Adrenal gland (tissue), 12 donors: Measurements from ENCODE around the gene METTL4. TPM values are rescaled to one million over a fixed set of nuclear protein-coding genes. Genes with fewer than 3 reads are reported as not detected.

Experiments used
- DNase-seq, 7 donors: peaks; one replicate each; pipeline ENCODE4 v3.0.0-alpha.2; 2019 to 2020
- H3K27ac ChIP-seq, 5 donors: fragments of 200-600 bp; sonication (generic) in 4 of 5; 1 replicate in 3 of 5; 2 replicates in 2 of 5; pipeline versions ENCODE4 v1.5.1 to v1.8.0; 2016 to 2020; ENCODE audit warnings: mild to moderate bottlenecking in 1 of 5
- H3K27me3 ChIP-seq: fragments of 200-600 bp; 2 replicates; pipeline ENCODE4 v1.8.0; 2021
- H3K36me3 ChIP-seq, 2 donors: fragments of 200-600 bp; replicated peaks in 1 of 2; 1 replicate in 1 of 2; 2 replicates in 1 of 2; pipeline versions ENCODE4 v1.5.1 to v1.8.0; 2018 to 2022
- H3K4me1 ChIP-seq, 2 donors: fragments of 200-600 bp; replicated peaks in 1 of 2; 1 replicate in 1 of 2; 2 replicates in 1 of 2; pipeline versions ENCODE4 v1.5.1 to v1.8.0; 2018 to 2021
- H3K4me3 ChIP-seq, 4 donors: fragments of 200-600 bp; sonication (generic) in 3 of 4; one replicate each; pipeline ENCODE4 v1.5.1; 2016 to 2018
- H3K9me3 ChIP-seq, 3 donors: fragments of 200-600 bp; sonication (generic) in 1 of 3; replicated peaks in 1 of 3; 1 replicate in 2 of 3; 2 replicates in 1 of 3; pipeline versions ENCODE4 v1.5.1 to v1.8.0; 2016 to 2021
- CTCF ChIP-seq, 6 experiments: fragments of 450-650 bp in 4 of 6; fragments of 200-600 bp in 2 of 6; sonication (generic) in 1 of 6; IDR thresholded peaks; 1 replicate in 5 of 6; 2 replicates in 1 of 6; pipeline versions ENCODE4 v1.5.1 to v1.8.0; 2016 to 2021; ENCODE audit warnings: antibody characterized with exemption in 6 of 6, mild to moderate bottlenecking in 2 of 6, moderate library complexity in 1 of 6
- POLR2A ChIP-seq, 2 donors: fragments of 450-650 bp; IDR thresholded peaks; one replicate each; pipeline ENCODE4 v1.6.1; 2017; ENCODE audit warnings: antibody characterized with exemption in 2 of 2, mild to moderate bottlenecking in 2 of 2, moderate library complexity in 1 of 2
- WGBS, 4 donors: extraction: QIAGEN DNeasy Blood & Tissue Kit in 2 of 4; methylation state at CpG; one replicate each; pipeline versions ENCODE4 v1.1.5 to v1.1.7; 2013 to 2017; 5-methylcytosine and 5-hydroxymethylcytosine counted together
- intact Hi-C, 2 donors: fragments of 100-400 bp; cut with DNase I; formaldehyde crosslinking; loops; one replicate each; pipeline versions ENCODE4 v1.14.1 to v1.15.0; 2022 to 2023
- polyA plus RNA-seq, 3 donors: library from polyadenylated mRNA; stranded (reverse); fragments of 200-250 nt in 2 of 3; fragments of 350-450 nt in 1 of 3; fragmentation: Illumina TruSeq in 1 of 3; extraction: RNeasy Lipid Tissue Mini Kit (QIAGEN cat#74804) in 1 of 3; gene quantifications; one replicate each; pipeline ENCODE4 v1.2.3, GENCODE V29; 2013 to 2014
- small RNA-seq, 2 donors: library from RNA; depleted of rRNA; stranded (forward); fragments of <200 nt; gene quantifications; one replicate each; pipeline ENCODE3, GENCODE V24; 2016
- total RNA-seq, 9 donors: library from RNA; depleted of rRNA in 4 of 9; stranded (reverse); fragments of >200 nt in 4 of 9; fragments of 120-200 nt in 1 of 9; fragmentation: NEBNext Ultra II Directional in 1 of 9; extraction: Animal tissue kit (Norgen Biotek cat#: 25700) in 1 of 9; gene quantifications; one replicate each; pipeline versions ENCODE4 v1.1.0 to v1.2.4, GENCODE V29; 2013 to 2023
- donor health status: healthy with polysubstance abuse.
- donor health status: Bipolar disorder and iron deficiency.
- donor health status: DM: yes; HTN: yes; CAD: no.
- donor health status: DM: no; HTN: no; CAD: no.
- donor health status: DM: no; HTN: no; CAD: no.
- donor health status: DM: yes; HTN: yes; CAD: no.

The METTL4 gene
- total and polyA plus RNA-seq, 12 donors = 1.3 to 8.7 (median 5.7) TPM

GRCh38 chr18:2497797-2498196 lies 73.5 kb downstream of the METTL4 start:
- no peaks in the 10 kb centered on the region for H3K36me3 ChIP-seq
- DNase-seq = no peak
- WGBS, 4 donors = 67 to 93% (median 75%) methylated on average over 3 of the region's 3 CpGs
- H3K9me3 ChIP-seq = no peaks in the 10 kb centered on the region
- H3K27me3 ChIP-seq = no peaks in the 10 kb centered on the region
- no peaks in the 10 kb centered on the region for H3K4me1 ChIP-seq
- no peak overlapping the region for H3K27ac ChIP-seq
- H3K4me3 ChIP-seq = no peak overlapping the region
- TF ChIP-seq CTCF (IDR thresholded peaks at IDR 0.05) (no peak), POLR2A (IDR thresholded peaks at IDR 0.05) (no peak)
- intact Hi-C loops = no loop called here

- intact Hi-C loops = no loop called here
- no peak for DNase-seq
- WGBS, 4 donors = 91 to 100% (median 97%) methylated on average over 1 of the region's 1 CpG
Observed at GRCh38 chr18:2495381-2495780, 75.9 kb downstream of the METTL4 start.

GRCh38 chr18:2494921-2495320 lies 76.4 kb downstream of the METTL4 start:
- no peaks in the 10 kb centered on the region for H3K27me3 ChIP-seq
- H3K4me3 ChIP-seq = no peak overlapping the region
- no peak for DNase-seq
- no peaks in the 10 kb centered on the region for H3K4me1 ChIP-seq
- no peak overlapping the region for H3K27ac ChIP-seq
- no peaks in the 10 kb centered on the region for H3K36me3 ChIP-seq
- H3K9me3 ChIP-seq = no peaks in the 10 kb centered on the region
- intact Hi-C loops = no loop called here
- WGBS, 4 donors = 55 to 68% (median 62%) methylated on average over 4 of the region's 4 CpGs
- TF ChIP-seq POLR2A (IDR thresholded peaks at IDR 0.05) (no peak), CTCF (IDR thresholded peaks at IDR 0.05) (no peak)

More at GRCh38 chr18:2495381-2495780, 75.9 kb downstream of the METTL4 start:
- no peaks in the 10 kb centered on the region for H3K27me3 ChIP-seq
- H3K36me3 ChIP-seq = no peaks in the 10 kb centered on the region
- no peaks in the 10 kb centered on the region for H3K9me3 ChIP-seq
- no peak overlapping the region for H3K4me3 ChIP-seq
- no peaks in the 10 kb centered on the region for H3K4me1 ChIP-seq
- TF ChIP-seq CTCF (IDR thresholded peaks at IDR 0.05) (no peak), POLR2A (IDR thresholded peaks at IDR 0.05) (no peak)
- no peak overlapping the region for H3K27ac ChIP-seq

Small RNA genes within 50 kb of the gene (small RNA-seq; reads per million reads assigned to genes)
- gene RF00019 = 0 reads per million in 2 donors
- 0 reads per million in 2 donors for gene RF01233

Other genes with a start within 250 kb of the METTL4 start
- 10 to 100 TPM in 1 of 9 donors, 1 to 10 TPM in 1, under 1 TPM in 6, not detected in 1; 0.35 to 15.4 (median 0.81) TPM for gene NDC80, start 52 bp upstream of the METTL4 start, total RNA-seq
- gene NDC80, start 52 bp upstream of the METTL4 start, polyA plus RNA-seq = 1 to 10 TPM in 2 of 3 donors, under 1 TPM in 1; 0.71 to 1.7 (median 1.2) TPM
- 10 to 100 TPM; 13.3 to 77.1 (median 26.7) TPM for gene SMCHD1, start 84.2 kb upstream of the METTL4 start, total RNA-seq
- 10 to 100 TPM in 1 of 3 donors, 1 to 10 TPM in 2; 5.3 to 19.0 (median 7.2) TPM for gene SMCHD1, start 84.2 kb upstream of the METTL4 start, polyA plus RNA-seq